ENCODE results near the gene PTPN22.

GRCh38 chr1:113856401-113856790, 15.1 kb downstream of the PTPN22 start:
- TF ChIP-seq, protein P1, sequence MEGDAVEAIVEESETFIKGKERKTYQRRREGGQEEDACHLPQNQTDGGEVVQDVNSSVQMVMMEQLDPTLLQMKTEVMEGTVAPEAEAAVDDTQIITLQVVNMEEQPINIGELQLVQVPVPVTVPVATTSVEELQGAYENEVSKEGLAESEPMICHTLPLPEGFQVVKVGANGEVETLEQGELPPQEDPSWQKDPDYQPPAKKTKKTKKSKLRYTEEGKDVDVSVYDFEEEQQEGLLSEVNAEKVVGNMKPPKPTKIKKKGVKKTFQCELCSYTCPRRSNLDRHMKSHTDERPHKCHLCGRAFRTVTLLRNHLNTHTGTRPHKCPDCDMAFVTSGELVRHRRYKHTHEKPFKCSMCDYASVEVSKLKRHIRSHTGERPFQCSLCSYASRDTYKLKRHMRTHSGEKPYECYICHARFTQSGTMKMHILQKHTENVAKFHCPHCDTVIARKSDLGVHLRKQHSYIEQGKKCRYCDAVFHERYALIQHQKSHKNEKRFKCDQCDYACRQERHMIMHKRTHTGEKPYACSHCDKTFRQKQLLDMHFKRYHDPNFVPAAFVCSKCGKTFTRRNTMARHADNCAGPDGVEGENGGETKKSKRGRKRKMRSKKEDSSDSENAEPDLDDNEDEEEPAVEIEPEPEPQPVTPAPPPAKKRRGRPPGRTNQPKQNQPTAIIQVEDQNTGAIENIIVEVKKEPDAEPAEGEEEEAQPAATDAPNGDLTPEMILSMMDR (IDR thresholded peaks at IDR 0.05; ENCODE audit: poor library complexity), result no peak
- TF ChIP-seq EZH2phosphoT487 (IDR thresholded peaks at IDR 0.05; ENCODE audit: low read depth, severe bottlenecking, unreplicated experiment) (no peak), EZH2 (IDR thresholded peaks at IDR 0.05; ENCODE audit: borderline replicate concordance) (no peak)
